Adrenal gland (tissue), 5 donors: Measurements from ENCODE around the gene AKAP1.

Experiments used
- CTCF ChIP-seq, 6 experiments: fragments of 450-650 bp in 4 of 6; fragments of 200-600 bp in 2 of 6; sonication (generic) in 1 of 6; IDR thresholded peaks; 1 replicate in 5 of 6; 2 replicates in 1 of 6; pipeline versions ENCODE4 v1.5.1 to v1.8.0; 2016 to 2021; ENCODE audit warnings: antibody characterized with exemption in 6 of 6, mild to moderate bottlenecking in 2 of 6, moderate library complexity in 1 of 6
- POLR2A ChIP-seq, 2 donors: fragments of 450-650 bp; IDR thresholded peaks; one replicate each; pipeline ENCODE4 v1.6.1; 2017; ENCODE audit warnings: antibody characterized with exemption in 2 of 2, mild to moderate bottlenecking in 2 of 2, moderate library complexity in 1 of 2
- donor health status: DM: no; HTN: no; CAD: no.

- TF ChIP-seq POLR2A (IDR thresholded peaks at IDR 0.05) (no peak), CTCF (IDR thresholded peaks at IDR 0.05) (no peak)
These were observed 49.0 kb upstream of the AKAP1 start for GRCh38 chr17:57035971-57036481.
